ENCODE data around the gene ADAMTS19. TPM values are rescaled to one million over a fixed set of nuclear protein-coding genes. Genes with fewer than 3 reads are reported as not detected.

ADAMTS19 gene
- total and polyA plus RNA-seq, 4 donors, result 0.02 to 7.8 (median 0.18) TPM

GRCh38 chr5:129500101-129500500 is 40.0 kb downstream of the ADAMTS19 start:
- ATAC-seq (ENCODE audit: insufficient read depth, low FRiP score) (no peak), DNase-seq (no peak)
- Histone ChIP-seq H3K4me3 (no peak overlapping the region), H3K9me3 (ENCODE audit: control insufficient read depth in 4 of 4, insufficient read depth in 3 of 4, low read length in 3 of 4) (no peaks in the 10 kb centered on the region), H3K4me1 (ENCODE audit: control insufficient read depth in 5 of 5, insufficient read depth in 5 of 5, low read length in 5 of 5) (no peaks in the 10 kb centered on the region), H3K9ac (ENCODE audit: insufficient read depth in 1 of 2, low read length in 2 of 2) (no peak overlapping the region), H3K36me3 (ENCODE audit: control insufficient read depth in 4 of 4, insufficient read depth in 4 of 4, low read length in 4 of 4) (no peaks in the 10 kb centered on the region), H3K27me3 (ENCODE audit: control insufficient read depth in 3 of 3, insufficient read depth in 3 of 3, low read length in 2 of 3) (no peaks in the 10 kb centered on the region), H3K27ac (ENCODE audit: low read depth in 1 of 2, low read length in 1 of 2) (no peak overlapping the region)
- no peak for TF ChIP-seq CTCF (IDR thresholded peaks at IDR 0.05; ENCODE audit: control extremely low read depth, extremely low read depth)
- 88 to 89% methylated on average over 3 of the region's 3 CpGs for WGBS, 2 donors

- Histone ChIP-seq H3K4me3 (no peak overlapping the region), H3K4me1 (ENCODE audit: control insufficient read depth in 5 of 5, insufficient read depth in 5 of 5, low read length in 5 of 5) (no peaks in the 10 kb centered on the region), H3K36me3 (ENCODE audit: control insufficient read depth in 4 of 4, insufficient read depth in 4 of 4, low read length in 4 of 4) (no peaks in the 10 kb centered on the region), H3K27me3 (ENCODE audit: control insufficient read depth in 3 of 3, insufficient read depth in 3 of 3, low read length in 2 of 3) (no peaks in the 10 kb centered on the region), H3K9me3 (ENCODE audit: control insufficient read depth in 4 of 4, insufficient read depth in 3 of 4, low read length in 3 of 4) (no peaks in the 10 kb centered on the region), H3K27ac (ENCODE audit: low read depth in 1 of 2, low read length in 1 of 2) (no peak overlapping the region), H3K9ac (ENCODE audit: insufficient read depth in 1 of 2, low read length in 2 of 2) (no peak overlapping the region)
- TF ChIP-seq CTCF (IDR thresholded peaks at IDR 0.05; ENCODE audit: control extremely low read depth, extremely low read depth), result no peak
- DNase-seq (no peak), ATAC-seq (ENCODE audit: insufficient read depth, low FRiP score) (no peak)
- 88 to 97% methylated on average over 1 of the region's 1 CpG for WGBS, 2 donors
These were observed 46.0 kb downstream of the ADAMTS19 start for GRCh38 chr5:129506086-129506485.

GRCh38 chr5:129506950-129507349 is 46.9 kb downstream of the ADAMTS19 start:
- no peak overlapping the region for H3K9ac ChIP-seq (ENCODE audit: insufficient read depth in 1 of 2, low read length in 2 of 2)
- ATAC-seq (ENCODE audit: insufficient read depth, low FRiP score), result no peak
- H3K36me3 ChIP-seq (ENCODE audit: control insufficient read depth in 4 of 4, insufficient read depth in 4 of 4, low read length in 4 of 4), result no peaks in the 10 kb centered on the region
- no peak overlapping the region for H3K27ac ChIP-seq (ENCODE audit: low read depth in 1 of 2, low read length in 1 of 2)
- no peak overlapping the region for H3K4me3 ChIP-seq
- H3K27me3 ChIP-seq (ENCODE audit: control insufficient read depth in 3 of 3, insufficient read depth in 3 of 3, low read length in 2 of 3), result no peaks in the 10 kb centered on the region
- no peak for DNase-seq
- no peak for TF ChIP-seq CTCF (IDR thresholded peaks at IDR 0.05; ENCODE audit: control extremely low read depth, extremely low read depth)
- no peaks in the 10 kb centered on the region for H3K9me3 ChIP-seq (ENCODE audit: control insufficient read depth in 4 of 4, insufficient read depth in 3 of 4, low read length in 3 of 4)
- no peaks in the 10 kb centered on the region for H3K4me1 ChIP-seq (ENCODE audit: control insufficient read depth in 5 of 5, insufficient read depth in 5 of 5, low read length in 5 of 5)

- Histone ChIP-seq H3K9ac (ENCODE audit: insufficient read depth in 1 of 2, low read length in 2 of 2) (no peak overlapping the region), H3K4me3 (no peak overlapping the region), H3K9me3 (ENCODE audit: control insufficient read depth in 4 of 4, insufficient read depth in 3 of 4, low read length in 3 of 4) (no peaks in the 10 kb centered on the region), H3K27me3 (ENCODE audit: control insufficient read depth in 3 of 3, insufficient read depth in 3 of 3, low read length in 2 of 3) (no peaks in the 10 kb centered on the region), H3K36me3 (ENCODE audit: control insufficient read depth in 4 of 4, insufficient read depth in 4 of 4, low read length in 4 of 4) (no peaks in the 10 kb centered on the region), H3K27ac (ENCODE audit: low read depth in 1 of 2, low read length in 1 of 2) (no peak overlapping the region), H3K4me1 (ENCODE audit: control insufficient read depth in 5 of 5, insufficient read depth in 5 of 5, low read length in 5 of 5) (no peaks in the 10 kb centered on the region)
- WGBS, 2 donors, result 80 to 81% methylated on average over 6 of the region's 6 CpGs
- ATAC-seq (ENCODE audit: insufficient read depth, low FRiP score) (no peak), DNase-seq (no peak)
- no peak for TF ChIP-seq CTCF (IDR thresholded peaks at IDR 0.05; ENCODE audit: control extremely low read depth, extremely low read depth)
These were observed 47.4 kb downstream of the ADAMTS19 start for GRCh38 chr5:129507527-129507926.

All from lung (tissue), 12 donors.